Left kidney (tissue), 2 donors: Measurements from ENCODE around the gene DRC3. TPM values are rescaled to one million over a fixed set of nuclear protein-coding genes. Genes with fewer than 3 reads are reported as not detected.
"Not testable (repeated sequence)": the region's sequence is repeated elsewhere in the genome, so short reads cannot be mapped to it uniquely, and the experiment has no call there.

Experiments used
- DNase-seq: peaks from one replicate; pipeline ENCODE4 v3.0.0-alpha.2; 2013
- polyA plus RNA-seq: library from polyadenylated mRNA; unstranded; fragments of 120-200 nt; gene quantifications from one replicate; pipeline ENCODE4 v1.2.1, GENCODE V29; 2013; ENCODE audit not compliant: insufficient read length

Gene DRC3
- polyA plus RNA-seq, 1 donor, result 26.9 TPM

DNA sequence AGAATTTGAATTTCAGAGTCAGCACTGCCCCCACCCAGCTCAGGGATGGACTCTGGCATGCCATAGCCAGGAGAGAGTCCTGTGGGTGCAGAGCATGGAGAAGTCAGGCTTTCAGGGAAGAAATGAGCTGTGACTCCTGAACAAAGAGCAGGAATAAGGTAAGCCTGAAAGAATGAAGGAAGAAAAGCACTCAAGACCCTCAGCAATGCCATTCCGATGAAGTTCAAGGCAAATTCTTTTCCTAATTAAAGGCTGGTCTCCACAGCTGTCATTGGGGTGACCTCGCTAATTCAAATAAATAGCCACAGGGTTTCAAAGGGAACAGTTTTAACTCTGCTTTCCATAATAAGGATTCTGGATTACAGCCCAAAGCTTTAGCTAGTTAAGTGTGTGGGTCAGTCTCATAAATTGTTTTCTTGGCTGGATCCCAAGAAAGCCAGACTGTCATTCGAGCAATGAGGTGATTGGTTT is 32.2 kb upstream of the DRC3 start:
- no peak for DNase-seq

GRCh38 chr17:17941015-17941414 is 31.6 kb upstream of the DRC3 start:
- DNase-seq, result no peak

GRCh38 chr17:17942846-17943245 is 29.8 kb upstream of the DRC3 start:
- no peak for DNase-seq

DNA sequence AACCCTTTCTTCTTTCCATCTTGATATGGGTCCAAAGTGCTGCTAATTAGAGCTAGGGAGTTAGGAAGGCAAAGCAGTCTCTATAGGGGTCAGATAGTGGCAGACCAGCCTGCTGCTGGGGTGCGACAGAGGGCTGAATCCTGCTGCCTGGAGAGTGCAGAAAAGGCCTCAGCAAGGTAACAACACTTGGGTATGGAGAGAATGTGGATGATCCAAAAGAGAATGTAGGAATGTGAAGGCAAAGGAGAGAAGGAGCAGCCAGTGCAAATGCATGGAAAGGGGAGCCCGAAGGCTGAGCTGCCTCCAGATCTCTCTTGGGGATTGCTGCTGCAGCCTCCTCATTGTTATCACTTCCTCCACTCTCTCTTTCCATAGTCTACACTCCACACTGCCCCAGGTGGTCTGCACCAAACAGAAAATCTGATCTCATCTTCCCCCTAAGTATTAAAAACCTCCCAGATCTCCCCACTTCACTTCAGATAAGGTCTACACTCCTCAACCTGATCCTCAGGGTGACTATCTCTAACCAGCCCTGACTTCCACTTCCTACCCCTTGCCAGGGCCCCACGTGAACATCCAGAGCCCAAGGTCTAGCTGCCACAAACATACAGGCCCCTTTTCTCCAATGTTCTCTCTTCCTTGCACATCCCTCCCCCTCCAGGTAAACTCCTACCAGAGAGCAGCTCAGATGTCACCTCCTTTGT is 29.2 kb upstream of the DRC3 start:
- DNase-seq, result no peak

- DNase-seq, result no peak
Observed at GRCh38 chr17:17944242-17944641, 28.4 kb upstream of the DRC3 start.

- DNase-seq, result no peak
Observed at GRCh38 chr17:17944743-17945142, 27.9 kb upstream of the DRC3 start.

DNA sequence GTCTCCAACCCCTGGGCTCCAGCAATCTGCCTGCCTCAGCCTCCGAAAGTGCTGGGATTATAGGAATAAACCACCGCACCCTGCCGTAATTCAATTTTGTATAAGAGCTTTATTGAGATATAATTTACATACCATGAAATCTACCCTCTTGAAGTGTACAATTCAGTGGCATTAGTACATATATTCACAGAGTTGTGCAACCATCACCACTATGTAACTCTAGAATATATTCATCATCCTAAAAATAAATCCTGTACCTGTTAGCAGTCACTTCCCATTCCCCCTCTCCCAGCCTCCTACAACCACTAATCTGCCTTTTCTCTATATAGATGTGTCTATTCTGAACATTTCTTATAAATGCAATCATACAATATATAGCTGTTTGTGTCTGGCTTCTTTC is 26.6 kb upstream of the DRC3 start:
- no peak for DNase-seq

DNA sequence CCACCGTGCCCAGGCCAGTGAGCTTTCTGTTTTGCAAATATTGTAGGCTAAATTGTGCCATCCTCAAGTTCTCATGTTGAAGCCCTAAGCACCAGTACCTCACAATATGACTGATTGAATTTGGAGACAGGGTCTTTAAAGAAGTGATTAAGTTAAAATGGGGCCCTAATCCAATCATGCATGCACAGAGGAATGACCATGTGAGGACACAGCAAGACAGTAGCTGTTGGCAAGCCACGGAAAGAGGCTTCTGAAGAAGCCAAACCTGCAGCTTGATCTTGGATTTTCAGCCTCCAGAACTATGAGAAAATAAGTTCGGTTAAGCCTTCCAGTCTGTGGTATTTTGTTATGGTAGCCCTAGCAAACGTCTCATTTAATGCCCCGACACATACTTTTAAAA is 25.4 kb upstream of the DRC3 start:
- no peak for DNase-seq

DNA sequence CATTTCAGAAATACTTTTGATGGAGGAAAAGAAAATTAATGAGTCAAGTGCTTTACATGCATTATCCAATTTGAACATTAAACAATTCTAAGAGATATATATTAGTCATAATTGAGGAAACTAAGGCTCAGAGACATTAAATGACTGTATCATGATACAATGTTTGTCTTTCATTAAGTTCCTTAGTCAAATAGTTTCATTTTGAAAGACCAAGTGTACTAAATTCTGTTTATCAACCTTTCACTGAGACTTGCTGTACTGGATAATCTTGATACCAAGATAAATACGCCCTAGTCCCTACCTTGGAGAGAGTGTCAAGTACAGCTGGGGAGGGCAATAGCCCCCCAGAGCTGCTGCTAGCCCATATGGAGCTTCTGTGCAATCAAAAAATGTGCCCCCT is 24.7 kb upstream of the DRC3 start:
- DNase-seq, result no peak

DNA sequence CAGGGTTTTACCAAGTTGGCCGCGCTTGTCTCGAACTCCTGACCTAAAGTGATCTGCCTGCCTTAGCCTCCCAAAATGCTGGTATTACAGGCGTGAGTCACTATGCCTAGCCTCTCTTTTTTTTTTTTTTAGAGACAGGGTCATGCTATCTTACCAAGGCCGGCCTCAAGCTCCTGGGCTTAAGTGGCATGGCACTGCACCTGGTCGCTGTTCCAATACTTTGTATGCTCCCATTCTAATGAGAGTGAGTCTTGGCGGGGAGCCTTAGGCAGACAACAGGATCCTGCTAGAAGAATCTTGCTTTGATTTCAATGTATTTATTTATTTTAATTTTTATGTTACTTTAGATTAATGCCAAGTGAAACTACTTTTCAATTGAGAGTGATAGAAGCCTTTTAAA is 22.3 kb upstream of the DRC3 start:
- no peak for DNase-seq

- no peak for DNase-seq
Observed at GRCh38 chr17:17950806-17951205, 21.9 kb upstream of the DRC3 start.

DNA sequence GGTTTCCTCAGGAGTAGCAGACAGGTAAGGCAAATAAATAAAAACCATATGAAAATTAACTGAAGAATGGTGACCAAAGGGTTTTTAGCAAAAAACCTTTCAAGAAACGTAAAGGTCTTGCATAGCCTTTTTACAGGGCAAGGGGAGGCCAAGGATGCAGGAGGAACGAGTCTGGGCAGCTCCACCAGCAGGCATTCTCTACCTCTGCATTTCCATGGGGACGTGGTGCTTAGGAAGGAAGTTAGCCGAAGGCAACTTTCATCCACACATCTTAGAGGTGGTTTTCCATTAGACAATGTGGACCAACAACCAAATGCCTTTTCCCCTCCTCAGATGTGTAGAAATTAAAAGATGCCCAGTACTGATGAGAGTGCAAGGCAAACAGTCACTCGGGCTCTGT is 21.1 kb upstream of the DRC3 start:
- no peak for DNase-seq

DNA sequence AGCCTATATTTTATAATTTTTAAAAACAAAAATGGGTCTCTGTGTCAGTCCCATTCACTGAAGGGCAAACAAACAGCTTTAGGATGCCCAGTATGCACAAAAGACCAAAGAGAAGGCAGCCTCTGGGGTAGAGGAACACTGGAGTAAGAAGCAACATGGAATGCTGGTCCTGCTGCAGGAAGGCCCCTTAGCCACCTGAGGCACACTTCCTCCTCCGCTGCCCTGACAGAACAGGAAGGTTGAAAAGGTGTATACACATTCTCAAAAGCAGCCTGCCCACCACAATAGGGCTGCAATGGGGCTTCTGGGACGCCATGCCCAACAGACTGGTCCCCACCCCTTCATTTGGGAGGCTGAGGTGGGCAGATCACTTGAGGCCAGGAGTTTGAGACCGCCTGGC is 20.0 kb upstream of the DRC3 start:
- DNase-seq, result no peak

DNA sequence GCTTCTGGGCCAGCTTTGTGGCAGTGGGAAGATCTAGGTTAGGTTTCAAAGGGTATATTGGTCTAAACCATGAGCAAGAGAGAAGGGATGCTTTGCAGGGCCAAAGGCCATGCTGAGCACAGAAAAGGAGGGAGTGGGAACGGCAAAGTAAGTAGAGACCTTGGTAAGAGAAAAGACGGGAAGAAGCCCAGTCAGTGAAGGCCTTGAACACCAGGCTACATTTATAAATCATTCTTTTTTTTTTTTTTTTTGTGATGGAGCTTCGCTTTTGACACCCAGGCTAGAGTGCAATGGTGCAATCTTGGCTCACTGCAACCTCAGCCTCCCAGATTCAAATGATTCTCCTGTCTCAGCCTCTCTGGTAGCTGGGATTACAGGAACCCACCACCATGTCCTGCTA is 18.6 kb upstream of the DRC3 start:
- DNase-seq, result no peak

- not testable (repeated sequence) for DNase-seq
Observed at GRCh38 chr17:17955790-17956341, 16.8 kb upstream of the DRC3 start.

DNA sequence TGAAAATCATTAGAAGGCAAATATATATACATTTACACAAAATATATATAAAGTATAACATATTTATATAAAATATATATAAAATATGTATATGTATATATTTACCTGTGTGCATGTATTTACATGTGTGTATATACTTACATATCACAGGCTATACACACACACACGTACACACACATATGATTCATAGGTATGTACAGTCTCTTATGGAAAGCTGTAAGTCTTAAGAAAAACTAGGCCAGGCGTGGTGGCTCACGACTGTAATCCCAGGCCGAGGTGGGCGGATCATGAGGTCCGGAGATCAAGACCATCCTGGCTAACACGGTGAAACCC is 15.1 kb upstream of the DRC3 start:
- no peak for DNase-seq

DNA sequence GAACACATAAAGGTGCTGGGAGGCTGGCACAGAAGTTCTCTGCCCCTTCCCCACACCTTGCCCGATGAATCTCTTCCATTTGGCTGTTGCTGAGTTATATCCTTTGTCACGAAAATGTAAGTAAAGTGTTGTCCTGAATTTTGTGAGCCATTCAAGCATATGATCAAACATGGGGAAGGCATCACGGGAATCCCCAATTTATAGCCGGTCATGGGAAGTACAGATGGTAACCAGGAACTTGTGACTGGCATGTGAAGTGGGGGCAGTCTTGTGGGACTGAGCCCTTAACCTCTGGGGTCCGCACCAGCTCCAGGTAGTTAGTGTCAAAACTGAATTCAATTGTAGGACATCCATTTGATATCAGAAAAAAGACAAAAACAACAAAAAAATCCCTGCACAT is 13.7 kb upstream of the DRC3 start:
- no peak for DNase-seq

DNA sequence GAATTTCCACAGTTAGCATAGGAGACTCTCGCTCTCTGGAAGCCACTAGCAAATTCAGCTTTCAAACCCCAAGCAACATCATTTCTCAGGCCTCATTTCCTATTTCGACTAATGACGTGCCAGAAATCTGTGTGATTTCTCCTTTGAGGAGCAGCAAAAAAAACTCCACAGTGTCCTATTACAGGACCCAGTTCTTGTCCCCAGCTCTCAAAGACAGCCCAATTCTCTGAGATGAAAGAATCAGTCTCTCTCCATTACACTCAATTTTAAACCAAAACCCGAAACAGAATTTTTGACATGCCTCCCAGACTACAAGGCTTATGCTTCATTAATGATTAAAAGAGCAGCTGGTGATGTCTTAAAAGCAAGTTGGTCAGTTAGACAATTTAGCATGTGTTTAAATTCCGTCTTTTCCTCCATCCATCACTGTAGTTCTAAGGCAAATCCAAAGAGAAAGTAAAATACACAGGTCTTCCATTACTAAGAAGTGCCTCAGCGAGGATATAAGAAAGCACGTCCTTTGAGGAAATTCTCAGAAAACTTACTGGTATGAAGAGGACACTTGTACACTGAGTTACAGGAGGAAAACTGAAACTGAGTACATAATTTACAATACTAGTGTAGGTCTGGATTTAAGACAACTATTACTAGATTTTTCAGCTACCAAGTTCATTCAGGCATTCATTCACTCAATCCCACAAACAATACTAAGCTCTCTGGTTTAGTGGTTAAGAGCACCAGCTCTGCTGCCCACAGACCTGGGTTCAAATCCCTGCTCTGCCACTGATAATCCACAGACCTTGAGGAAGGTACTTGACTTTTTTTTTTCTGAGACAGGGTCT is 12.9 kb upstream of the DRC3 start:
- DNase-seq, result no peak

DNA sequence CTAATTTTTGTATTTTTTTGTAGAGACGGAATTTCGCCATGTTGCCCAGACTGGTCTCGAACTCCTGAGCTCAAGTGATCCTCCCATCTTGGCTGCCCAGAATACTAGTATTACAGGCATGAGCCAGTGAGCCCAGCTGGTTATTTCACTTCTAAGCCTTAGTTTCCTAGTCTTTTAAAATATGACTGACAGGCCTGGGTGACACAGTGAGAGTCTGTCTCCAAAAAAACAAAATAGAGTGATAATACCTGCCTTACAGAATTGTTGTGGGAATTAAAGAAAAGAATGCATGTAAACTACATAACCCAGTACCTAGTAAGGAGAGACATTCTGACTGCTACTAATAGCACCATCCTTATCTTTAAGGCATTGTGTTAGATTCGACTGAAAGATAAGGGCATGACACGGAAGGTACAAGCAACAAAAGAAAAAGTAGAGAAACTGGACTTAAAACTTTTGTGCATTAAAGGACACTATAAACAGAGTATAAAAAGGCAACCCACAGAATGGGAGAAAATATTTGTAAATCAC is 12.1 kb upstream of the DRC3 start:
- DNase-seq, result no peak

DNA sequence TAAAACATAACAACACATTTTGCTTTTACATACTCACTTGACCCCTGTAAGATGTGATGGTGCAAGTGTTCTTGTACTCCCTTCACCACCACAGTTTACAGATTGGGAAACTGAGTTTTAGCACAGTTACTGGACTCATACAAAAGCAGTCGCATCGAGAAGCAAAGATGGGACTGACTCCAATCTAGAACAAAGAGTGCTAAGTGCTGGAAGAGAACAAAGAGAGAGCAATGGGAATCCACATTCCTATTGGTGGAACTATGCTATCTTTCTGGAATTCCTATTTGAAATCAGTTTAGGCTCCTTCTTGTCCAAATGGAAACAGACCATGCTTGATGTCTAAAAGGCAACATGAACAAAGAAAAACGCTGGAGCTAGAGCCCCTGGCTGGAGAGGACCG is 9.6 kb upstream of the DRC3 start:
- no peak for DNase-seq

- no peak for DNase-seq
Observed at GRCh38 chr17:17963694-17964436, 8.8 kb upstream of the DRC3 start.

DNA sequence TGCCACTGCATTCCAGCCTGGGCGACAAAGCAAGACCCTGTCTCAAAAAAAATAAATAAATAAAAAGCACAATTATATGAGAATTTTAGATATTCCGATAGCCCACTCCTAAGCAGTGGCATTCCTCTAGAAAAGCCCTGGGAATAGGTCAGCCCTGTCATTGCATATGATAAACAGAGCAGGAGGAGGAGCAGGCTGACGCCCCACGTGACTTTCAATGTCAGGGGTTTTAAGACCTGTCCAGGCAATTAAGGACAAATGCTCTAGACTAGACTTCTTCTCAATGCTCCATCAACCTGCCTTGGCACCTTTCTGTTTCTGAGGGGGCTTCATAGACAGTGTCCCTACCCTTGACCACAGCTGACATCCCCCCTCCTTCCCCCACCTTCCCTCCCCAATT is 8.0 kb upstream of the DRC3 start:
- DNase-seq, result no peak
